Endodermal cell (in vitro differentiated cells): Measurements from ENCODE around the gene KLF4. TPM values are rescaled to one million over a fixed set of nuclear protein-coding genes. Genes with fewer than 3 reads are reported as not detected.

ENCODE experiments used
- DNase-seq: peaks from one replicate; pipeline ENCODE4 v3.0.0-alpha.2; 2017
- H3K27ac ChIP-seq: 2 replicates; pipeline ENCODE4 v1.5.1; 2013; ENCODE audit warnings: mild to moderate bottlenecking, low read depth, low read length, moderate library complexity
- H3K27me3 ChIP-seq: 2 replicates; pipeline ENCODE4 v1.6.1; 2013; ENCODE audit warnings: mild to moderate bottlenecking, low read length, moderate library complexity; ENCODE audit not compliant: insufficient read depth, control insufficient read depth, poor library complexity, severe bottlenecking
- H3K36me3 ChIP-seq: 2 replicates; pipeline ENCODE4 v1.7.0; 2013; ENCODE audit warnings: mild to moderate bottlenecking, low read length, moderate library complexity; ENCODE audit not compliant: control insufficient read depth, insufficient read depth
- H3K4me1 ChIP-seq: one replicate; pipeline ENCODE4 v1.7.0; 2013; ENCODE audit warnings: low read length; ENCODE audit not compliant: control insufficient read depth, insufficient read depth
- H3K4me3 ChIP-seq: 2 replicates; pipeline ENCODE4 v1.5.1; 2013; ENCODE audit warnings: mild to moderate bottlenecking, low read length, moderate library complexity
- H3K9ac ChIP-seq: 2 replicates; pipeline ENCODE4 v1.6.1; 2013; ENCODE audit warnings: mild to moderate bottlenecking, low read length, moderate library complexity; ENCODE audit not compliant: poor library complexity, severe bottlenecking; ENCODE audit errors: extremely low read depth
- H3K9me3 ChIP-seq: 2 replicates; pipeline ENCODE4 v1.6.1; 2013; ENCODE audit warnings: mild to moderate bottlenecking, low read length, moderate library complexity; ENCODE audit not compliant: control insufficient read depth
- H3K27ac Mint-ChIP-seq: 2 replicates; pipeline ENCODE4 v1.8.0; 2020; ENCODE audit warnings: mixed read lengths
- H3K27me3 Mint-ChIP-seq: 2 replicates; pipeline ENCODE4 v1.8.0; 2021; ENCODE audit warnings: mild to moderate bottlenecking, mixed read lengths; ENCODE audit not compliant: insufficient read depth
- H3K36me3 Mint-ChIP-seq: 2 replicates; pipeline ENCODE4 v1.8.0; 2020; ENCODE audit warnings: low read depth, mixed read lengths
- H3K4me1 Mint-ChIP-seq: 2 replicates; pipeline ENCODE4 v1.8.0; 2020; ENCODE audit warnings: mixed read lengths
- H3K4me3 Mint-ChIP-seq: 2 replicates; pipeline ENCODE4 v1.8.0; 2020; ENCODE audit warnings: mild to moderate bottlenecking, moderate library complexity, mixed read lengths
- H3K9me3 Mint-ChIP-seq: 2 replicates; pipeline ENCODE4 v1.8.0; 2020; ENCODE audit warnings: mild to moderate bottlenecking, mixed read lengths
- WGBS, 2 experiments: methylation state at CpG; one replicate each; pipeline versions ENCODE4 v1.1.5 to v1.1.7; 2013; ENCODE audit warnings: missing lambda C conversion rate in 2 of 2, mixed read lengths in 1 of 2; ENCODE audit not compliant: insufficient coverage in 1 of 2, insufficient read length in 1 of 2; 5-methylcytosine and 5-hydroxymethylcytosine counted together
- total RNA-seq, 2 donors: library from RNA; stranded (reverse); fragmentation: NEBNext Ultra II Directional in 1 of 2; extraction: Animal tissue kit (Norgen Biotek cat#: 25700) in 1 of 2; gene quantifications; 2 replicates in 1 of 2; 3 replicates in 1 of 2; pipeline ENCODE4 v1.2.1, GENCODE V29; 2021
- TF ChIP-seq, protein P1 (sequence below): fragments of 200-600 bp; sonication (generic); conservative IDR thresholded peaks from 2 replicates; pipeline ENCODE4 v1.5.0; 2021; ENCODE audit warnings: antibody characterized with exemption, mild to moderate bottlenecking

The KLF4 gene
- total RNA-seq, 2 donors from 2014 or later: 1.9 to 2.6 TPM

DNA sequence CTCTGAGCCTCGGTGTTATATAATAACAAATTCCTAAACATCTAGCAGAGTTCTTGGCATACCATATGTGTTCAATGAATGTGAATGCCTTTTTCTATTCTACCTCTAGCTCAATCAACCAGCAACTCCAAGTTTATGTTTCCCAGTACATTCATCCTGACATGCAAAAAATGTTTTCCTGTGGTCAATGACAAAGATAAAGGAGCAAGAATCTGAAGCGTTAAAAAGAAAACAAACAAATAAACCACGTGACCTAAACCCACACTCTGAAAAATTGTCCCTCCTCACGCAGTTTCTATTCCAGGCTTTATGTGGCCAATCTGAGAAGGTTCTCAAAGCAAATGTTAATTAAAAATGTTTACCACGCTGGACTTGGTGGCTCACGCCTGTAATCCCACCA, 18.0 kb downstream of the KLF4 start:
- H3K27ac Mint-ChIP-seq: no peak overlapping the region
- no peaks in the 10 kb centered on the region for H3K36me3 Mint-ChIP-seq
- Histone ChIP-seq H3K9ac (no peak overlapping the region), H3K27me3 (peaks cover under 1% of the 10 kb centered on the region), H3K27ac (no peak overlapping the region), H3K4me1 (peaks cover 5% of the 10 kb centered on the region), H3K4me3 (no peak overlapping the region), H3K9me3 (no peaks in the 10 kb centered on the region), H3K36me3 (no peaks in the 10 kb centered on the region)
- 89 to 96% methylated on average over 3 to 6 of the region's 6 CpGs for WGBS, 2 experiments
- no peak overlapping the region for H3K4me3 Mint-ChIP-seq
- no peak for DNase-seq
- H3K4me1 Mint-ChIP-seq: peaks cover 17% of the 10 kb centered on the region
- no peaks in the 10 kb centered on the region for H3K9me3 Mint-ChIP-seq
- TF ChIP-seq, protein P1, sequence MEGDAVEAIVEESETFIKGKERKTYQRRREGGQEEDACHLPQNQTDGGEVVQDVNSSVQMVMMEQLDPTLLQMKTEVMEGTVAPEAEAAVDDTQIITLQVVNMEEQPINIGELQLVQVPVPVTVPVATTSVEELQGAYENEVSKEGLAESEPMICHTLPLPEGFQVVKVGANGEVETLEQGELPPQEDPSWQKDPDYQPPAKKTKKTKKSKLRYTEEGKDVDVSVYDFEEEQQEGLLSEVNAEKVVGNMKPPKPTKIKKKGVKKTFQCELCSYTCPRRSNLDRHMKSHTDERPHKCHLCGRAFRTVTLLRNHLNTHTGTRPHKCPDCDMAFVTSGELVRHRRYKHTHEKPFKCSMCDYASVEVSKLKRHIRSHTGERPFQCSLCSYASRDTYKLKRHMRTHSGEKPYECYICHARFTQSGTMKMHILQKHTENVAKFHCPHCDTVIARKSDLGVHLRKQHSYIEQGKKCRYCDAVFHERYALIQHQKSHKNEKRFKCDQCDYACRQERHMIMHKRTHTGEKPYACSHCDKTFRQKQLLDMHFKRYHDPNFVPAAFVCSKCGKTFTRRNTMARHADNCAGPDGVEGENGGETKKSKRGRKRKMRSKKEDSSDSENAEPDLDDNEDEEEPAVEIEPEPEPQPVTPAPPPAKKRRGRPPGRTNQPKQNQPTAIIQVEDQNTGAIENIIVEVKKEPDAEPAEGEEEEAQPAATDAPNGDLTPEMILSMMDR: no peak
- peaks cover 25% of the 10 kb centered on the region for H3K27me3 Mint-ChIP-seq

DNA sequence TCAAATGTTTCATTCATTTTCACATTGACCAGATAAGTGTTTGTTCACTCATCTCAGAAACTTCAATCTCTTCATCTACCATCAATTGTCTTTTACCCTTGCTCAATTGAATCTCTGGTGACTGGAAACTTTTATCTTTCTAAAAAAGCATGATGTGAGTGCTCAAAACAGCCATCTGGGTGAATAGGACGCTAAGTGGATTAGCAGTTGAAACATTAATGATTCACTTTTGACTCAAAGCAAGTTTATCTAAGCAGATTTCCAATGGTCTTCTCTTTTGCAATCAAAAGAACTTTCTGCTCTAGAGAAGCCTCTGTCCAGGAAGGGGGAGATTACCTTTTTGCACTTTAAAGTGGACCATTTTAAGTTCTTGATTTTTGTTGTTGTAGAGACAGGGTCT, 22.2 kb downstream of the KLF4 start:
- peaks cover 50% of the 10 kb centered on the region for H3K27me3 Mint-ChIP-seq
- Histone ChIP-seq H3K9ac (no peak overlapping the region), H3K27me3 (peaks cover 22% of the 10 kb centered on the region), H3K27ac (no peak overlapping the region), H3K9me3 (no peaks in the 10 kb centered on the region), H3K4me3 (no peak overlapping the region), H3K36me3 (no peaks in the 10 kb centered on the region), H3K4me1 (peaks cover 5% of the 10 kb centered on the region)
- H3K9me3 Mint-ChIP-seq: no peaks in the 10 kb centered on the region
- H3K4me3 Mint-ChIP-seq: no peak overlapping the region
- 79 to 80% methylated on average over 1 of the region's 1 CpG for WGBS, 2 experiments
- peaks cover 18% of the 10 kb centered on the region for H3K4me1 Mint-ChIP-seq
- TF ChIP-seq, protein P1: no peak
- no peak for DNase-seq
- no peak overlapping the region for H3K27ac Mint-ChIP-seq
- no peaks in the 10 kb centered on the region for H3K36me3 Mint-ChIP-seq

DNA sequence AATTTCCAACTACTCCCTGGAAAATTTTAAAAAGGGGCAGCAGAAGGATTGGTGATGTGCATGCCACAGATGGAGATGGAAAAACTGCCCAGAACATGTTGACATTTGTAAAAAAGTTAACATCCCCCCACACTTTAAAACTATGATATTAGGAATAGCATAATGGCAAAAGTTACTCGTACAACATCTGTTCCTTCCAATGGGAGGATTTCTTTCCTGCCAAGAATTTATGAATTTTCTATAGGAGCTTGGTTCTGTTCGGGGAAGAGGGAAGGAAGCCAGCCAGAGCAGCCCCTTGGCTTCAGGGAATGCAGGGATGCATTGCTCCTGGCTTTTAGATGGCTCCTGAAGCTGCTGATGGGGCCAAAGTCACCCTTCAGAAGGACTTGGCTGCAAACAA, 22.7 kb downstream of the KLF4 start:
- Histone ChIP-seq H3K9me3 (no peaks in the 10 kb centered on the region), H3K9ac (no peak overlapping the region), H3K27me3 (peaks cover 28% of the 10 kb centered on the region), H3K4me1 (peaks cover 5% of the 10 kb centered on the region), H3K4me3 (no peak overlapping the region), H3K36me3 (no peaks in the 10 kb centered on the region), H3K27ac (no peak overlapping the region)
- H3K4me3 Mint-ChIP-seq: no peak overlapping the region
- peak; percentile 53 for DNase-seq
- H3K27me3 Mint-ChIP-seq: peaks cover 56% of the 10 kb centered on the region
- no peak overlapping the region for H3K27ac Mint-ChIP-seq
- 83 to 90% methylated on average over 2 of the region's 2 CpGs for WGBS, 2 experiments
- peaks cover 18% of the 10 kb centered on the region for H3K4me1 Mint-ChIP-seq
- TF ChIP-seq, protein P1: no peak
- no peaks in the 10 kb centered on the region for H3K36me3 Mint-ChIP-seq
- H3K9me3 Mint-ChIP-seq: no peaks in the 10 kb centered on the region
